ENCODE data around the gene ADNP2.
A peak's percentile ranks its signal among the peaks of the same experiment; 100 is the strongest.

ADNP2 gene

DNA sequence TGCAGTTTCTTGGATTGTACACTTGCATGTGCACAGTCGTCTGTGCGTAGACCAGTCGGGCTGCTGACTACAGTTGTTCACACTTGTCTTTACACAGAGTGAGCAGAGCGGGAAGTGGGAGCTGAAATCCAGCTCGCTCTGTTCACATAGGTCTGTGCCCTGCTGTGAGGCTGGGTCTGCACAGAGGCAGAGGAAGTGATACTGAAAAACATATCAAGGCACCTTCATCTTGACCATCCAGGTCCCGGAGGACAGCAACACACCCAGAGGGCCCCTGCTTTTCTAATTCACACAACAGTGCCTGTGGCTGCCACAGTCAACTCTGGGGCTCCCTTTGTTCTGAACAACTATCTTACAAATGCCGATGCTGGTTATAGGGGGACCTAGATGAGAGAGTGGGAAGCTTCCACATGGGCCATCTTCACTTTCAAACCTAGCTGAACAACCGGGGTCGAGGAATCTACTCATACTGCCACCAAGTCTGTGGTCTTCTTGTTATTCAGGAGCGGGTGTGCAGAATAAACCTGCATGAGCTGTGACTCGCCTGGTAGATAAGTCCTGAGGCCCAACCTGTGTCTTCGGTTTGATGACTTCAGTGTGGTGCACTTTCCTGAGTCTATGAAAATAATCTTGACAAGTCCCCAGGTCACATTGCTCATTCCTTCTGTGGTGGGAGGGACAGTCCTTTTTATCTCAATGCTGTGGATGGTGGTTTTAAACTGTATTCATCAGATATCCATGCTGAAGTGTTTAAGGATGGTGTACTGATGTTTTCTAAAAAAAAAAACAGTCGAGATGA, 3.5 kb upstream of the ADNP2 start:
- DNase-seq (ENCODE audit: low spot score) = no peak

GRCh38 chr18:80106482-80107051, 2.5 kb upstream of the ADNP2 start:
- no peak for DNase-seq (ENCODE audit: low spot score)

DNA sequence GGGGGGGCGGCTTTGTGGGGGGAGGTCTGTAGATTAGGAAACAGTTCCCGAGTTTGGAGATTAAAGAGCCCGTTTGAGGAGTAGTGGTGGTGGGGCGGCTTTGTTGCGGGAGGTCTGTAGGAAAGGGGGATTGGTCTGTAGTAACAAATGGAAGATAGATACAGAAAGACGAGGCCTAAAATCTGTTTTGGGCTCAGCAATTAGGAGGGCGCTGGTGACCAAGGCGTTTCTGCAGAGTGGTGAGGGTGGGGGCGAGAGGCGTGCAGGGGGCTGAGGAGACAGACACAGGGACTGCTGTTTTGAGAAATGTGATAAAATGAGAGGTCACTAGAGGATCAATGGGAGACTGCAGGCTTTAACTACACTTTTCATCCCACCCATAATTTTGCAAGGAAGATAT, 1.6 kb upstream of the ADNP2 start:
- DNase-seq (ENCODE audit: low spot score) = no peak

DNA sequence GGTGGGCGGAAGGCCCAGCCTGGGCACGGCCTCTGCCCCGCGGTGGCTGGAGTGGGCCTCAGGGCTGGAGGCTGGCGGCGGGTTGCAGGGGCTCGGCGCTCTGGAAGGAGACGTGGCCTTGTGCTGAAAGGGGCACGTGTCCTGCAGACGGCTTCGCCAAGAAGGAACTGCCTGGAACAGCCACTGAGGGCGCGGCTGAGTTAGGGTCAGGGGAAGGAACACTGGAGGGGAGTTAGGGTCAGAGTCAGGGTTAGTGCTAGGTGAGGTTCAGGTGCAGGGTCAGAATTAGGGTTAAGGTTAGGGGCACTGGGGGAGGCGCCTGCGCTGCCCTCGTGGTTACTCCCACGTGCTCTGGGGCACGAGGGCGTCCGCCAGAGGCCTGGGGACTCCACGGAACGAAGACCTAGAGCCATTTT, 933 bp upstream of the ADNP2 start:
- no peak for DNase-seq (ENCODE audit: low spot score)

- DNase-seq (ENCODE audit: low spot score) = peak; percentile 64
These were observed 615 bp downstream of the ADNP2 start for GRCh38 chr18:80109676-80110078.

DNA sequence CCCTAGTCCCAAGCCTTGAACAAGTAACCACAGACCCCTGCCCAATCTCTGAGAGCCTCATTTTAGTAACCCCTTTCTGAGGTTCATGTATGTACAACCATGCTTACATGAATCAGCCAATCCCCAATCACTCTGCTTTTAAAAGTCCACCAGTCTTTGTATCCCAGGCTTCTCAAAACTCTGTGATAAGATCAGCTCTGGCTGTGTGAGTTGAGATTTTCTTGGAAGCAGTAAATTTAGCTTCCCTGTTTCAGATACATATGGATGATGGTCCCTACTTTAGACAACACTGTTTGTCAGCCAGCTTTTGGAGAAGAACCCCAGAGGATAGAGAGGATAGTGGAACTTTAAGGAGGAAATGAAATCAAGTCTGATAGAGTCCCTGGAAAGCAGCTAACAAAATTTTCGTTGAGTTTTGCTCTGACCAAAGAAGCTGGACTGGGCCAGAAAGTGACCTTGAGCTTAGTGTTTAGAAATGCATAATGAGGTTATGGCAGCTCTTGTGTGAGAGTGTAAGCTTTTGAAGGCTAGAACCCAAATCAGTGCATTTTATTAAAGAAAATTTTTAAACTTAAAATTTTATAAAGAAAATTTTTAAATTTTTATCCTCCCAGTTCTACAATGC, 3.7 kb downstream of the ADNP2 start:
- no peak for DNase-seq (ENCODE audit: low spot score)

DNA sequence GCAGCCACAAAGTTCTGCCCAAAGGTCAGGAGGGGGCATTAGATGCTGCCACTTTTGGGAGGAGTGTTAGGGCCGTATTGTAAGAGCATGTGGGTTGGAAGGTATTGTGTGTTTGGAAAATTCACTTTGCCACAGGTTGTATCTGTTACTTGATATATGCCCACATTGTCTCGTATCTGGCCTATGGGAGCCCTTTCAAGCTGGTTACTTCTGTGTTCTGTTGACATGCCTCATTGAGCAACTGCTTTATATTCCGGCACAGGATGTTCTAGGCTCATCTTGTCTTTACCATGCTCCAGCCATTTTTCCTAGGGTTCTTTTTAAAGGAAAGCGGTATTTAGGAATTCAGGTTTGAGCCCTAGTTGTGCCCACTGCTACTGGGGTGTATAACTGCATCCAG, 6.0 kb downstream of the ADNP2 start:
- DNase-seq (ENCODE audit: low spot score) = no peak

DNA sequence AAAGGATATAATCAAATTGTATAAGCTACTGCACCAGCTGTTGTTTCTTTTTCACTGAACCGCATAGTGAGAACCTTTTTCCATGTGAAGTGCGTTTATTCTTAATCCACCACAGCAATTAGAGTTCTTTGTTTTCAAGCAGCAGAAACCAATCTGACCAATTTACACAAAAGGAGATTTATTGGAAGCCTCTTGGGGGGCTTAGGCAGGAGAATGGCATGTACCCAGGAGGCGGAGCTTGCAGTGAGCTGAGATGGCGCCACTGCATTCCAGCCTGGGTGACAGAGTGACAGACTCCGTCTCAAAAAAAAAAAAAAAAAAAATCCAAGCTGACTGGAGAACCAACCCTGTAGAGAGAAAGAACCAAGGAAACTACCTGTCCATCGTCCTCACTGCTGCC, 10.0 kb downstream of the ADNP2 start:
- DNase-seq (ENCODE audit: low spot score) = no peak

DNA sequence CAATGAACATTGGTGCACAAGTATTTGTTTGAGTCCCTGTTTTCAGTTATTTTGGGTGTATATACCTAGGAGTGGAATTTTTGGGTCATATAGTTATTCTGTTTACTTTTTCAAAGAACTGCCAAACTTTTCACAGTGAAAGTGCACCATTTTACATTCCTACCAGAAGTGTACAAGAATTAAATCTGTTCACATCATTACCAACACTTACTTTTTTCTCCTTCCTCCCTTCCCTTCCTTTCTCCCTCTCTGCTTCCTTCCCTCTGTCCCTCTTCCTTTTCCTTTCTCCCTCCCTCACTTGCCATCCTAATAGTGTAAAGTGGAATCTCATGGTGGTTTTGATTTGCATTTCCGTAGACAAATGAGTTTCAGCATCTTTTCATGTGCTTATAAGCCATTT, 11.9 kb downstream of the ADNP2 start:
- DNase-seq (ENCODE audit: low spot score) = no peak

DNA sequence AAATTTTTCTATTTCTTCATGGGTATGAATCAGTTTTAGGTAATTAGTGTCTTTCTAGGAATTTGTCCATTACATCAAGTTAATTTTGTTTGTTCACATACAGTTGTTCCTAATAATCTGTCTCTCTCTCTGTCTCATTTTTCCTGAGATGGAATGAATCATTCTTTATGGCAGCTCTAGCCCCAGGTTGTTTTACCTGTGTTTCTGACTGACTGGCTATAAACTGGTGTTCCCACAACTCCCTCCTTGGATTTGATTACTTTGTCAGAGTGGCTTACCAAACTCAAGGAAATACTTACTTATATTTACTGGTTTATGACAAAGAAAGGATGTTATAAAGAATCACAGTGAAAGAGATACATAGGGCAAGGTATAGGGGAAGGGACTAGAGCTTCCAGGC, 15.1 kb downstream of the ADNP2 start:
- DNase-seq (ENCODE audit: low spot score) = no peak

DNA sequence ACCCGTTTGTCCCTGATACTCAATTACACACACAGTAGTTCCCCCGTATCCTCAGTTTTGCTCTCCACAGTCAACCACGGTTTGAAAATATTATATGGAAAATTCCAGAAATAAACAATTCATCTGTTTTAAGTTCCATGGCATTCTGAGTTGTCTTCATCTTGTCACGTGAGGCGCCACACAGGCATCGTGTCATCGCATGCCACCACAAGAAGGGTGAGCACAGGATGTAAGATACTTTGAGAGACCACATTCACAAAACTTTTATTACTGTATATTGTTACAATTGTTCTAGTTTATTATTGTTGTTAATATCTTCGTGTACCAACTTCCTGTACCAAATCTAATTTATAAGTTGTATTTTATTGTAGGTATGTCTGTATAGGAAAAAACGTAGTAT, 17.7 kb downstream of the ADNP2 start:
- no peak for DNase-seq (ENCODE audit: low spot score)

DNA sequence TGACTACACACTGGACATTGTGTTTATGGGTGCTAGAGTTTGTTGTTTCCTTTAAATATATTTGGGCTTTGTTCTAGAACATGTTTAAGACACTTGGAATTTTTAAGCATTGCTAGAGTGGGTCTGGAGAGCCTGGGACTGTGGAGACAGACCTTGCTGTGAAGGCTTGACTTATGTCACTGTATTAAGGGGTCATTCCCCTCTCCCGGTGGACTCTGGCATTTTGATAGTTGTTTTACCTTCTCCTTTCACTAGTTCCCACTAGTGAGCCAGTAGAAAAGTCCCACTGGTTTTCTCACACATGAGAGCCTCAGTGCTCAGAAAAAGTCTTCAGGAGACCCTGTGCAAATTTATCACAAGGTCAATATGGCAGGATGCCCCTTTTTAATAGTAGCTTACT, 18.6 kb downstream of the ADNP2 start:
- no peak for DNase-seq (ENCODE audit: low spot score)

- no peak for DNase-seq (ENCODE audit: low spot score)
These were observed 20.8 kb downstream of the ADNP2 start for GRCh38 chr18:80129672-80130367.

DNA sequence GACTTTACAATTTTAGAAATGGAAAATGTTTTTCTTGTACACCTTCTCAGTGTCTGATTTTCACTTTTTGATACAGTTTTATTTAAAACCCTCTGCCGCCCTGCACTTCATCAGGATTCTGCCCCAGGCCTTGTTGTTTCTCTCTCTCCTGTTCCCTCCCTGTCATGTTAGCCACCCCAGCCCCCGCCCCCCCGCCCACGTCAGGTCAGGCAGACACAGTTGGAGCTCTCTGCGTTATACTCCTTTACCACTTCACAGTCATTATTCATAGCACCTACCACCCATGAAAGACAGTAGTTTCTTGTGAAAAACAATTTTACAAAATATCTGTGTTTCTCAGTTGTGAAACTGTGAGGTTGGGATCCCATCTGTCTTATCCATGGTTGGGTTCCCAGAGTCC, 21.5 kb downstream of the ADNP2 start:
- no peak for DNase-seq (ENCODE audit: low spot score)

DNA sequence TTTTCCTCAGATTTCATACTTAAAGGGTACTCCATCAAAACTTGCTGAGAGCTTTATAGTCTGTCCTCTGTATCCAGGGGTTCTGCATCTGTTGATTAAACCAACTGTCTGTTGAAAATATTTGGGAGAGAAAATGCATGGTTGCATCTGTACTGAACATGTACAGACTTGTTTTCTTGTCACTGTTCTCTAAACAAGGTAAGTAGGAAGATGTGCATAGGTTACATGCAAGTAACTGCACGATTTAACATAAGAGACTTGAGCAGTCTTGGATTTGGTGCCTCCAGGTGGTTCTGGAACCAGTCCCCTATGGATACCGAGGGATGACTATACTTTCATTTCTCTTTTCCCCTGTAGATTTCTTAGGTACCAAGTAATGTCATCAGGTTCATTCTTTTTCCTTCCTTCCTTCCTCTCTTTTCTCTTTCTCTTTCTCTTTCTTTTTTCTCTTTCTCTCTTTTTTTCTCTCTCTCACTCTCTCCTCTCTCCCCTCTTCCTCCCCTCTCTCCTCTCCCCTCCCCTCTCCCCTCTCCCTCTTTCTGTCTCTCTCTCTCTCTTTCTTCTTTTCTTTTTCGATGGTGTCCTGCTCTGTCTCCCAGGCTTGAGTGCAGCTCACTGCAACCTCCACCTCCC, 23.2 kb downstream of the ADNP2 start:
- no peak for DNase-seq (ENCODE audit: low spot score)

- no peak for DNase-seq (ENCODE audit: low spot score)
These were observed 24.1 kb downstream of the ADNP2 start for GRCh38 chr18:80133124-80133523.

DNA sequence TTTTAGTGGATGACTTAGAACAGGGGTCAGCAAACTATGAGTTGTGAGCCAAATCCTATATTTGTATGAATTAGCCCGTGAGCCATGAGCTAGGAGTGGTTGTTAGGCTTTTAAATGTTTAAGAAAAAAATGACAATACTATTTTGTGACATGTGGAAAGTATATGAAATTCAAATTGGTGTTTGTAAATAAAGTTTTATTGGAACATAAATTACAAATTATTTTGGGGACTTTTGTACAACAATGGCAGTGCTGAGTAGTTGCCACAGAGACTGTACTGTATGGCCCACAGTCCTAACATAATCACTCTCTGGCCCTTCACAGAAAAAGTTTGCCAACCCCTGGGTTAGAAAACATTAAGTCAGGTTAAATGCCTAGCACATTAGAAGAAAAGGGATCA, 26.1 kb downstream of the ADNP2 start:
- DNase-seq (ENCODE audit: low spot score) = no peak

DNA sequence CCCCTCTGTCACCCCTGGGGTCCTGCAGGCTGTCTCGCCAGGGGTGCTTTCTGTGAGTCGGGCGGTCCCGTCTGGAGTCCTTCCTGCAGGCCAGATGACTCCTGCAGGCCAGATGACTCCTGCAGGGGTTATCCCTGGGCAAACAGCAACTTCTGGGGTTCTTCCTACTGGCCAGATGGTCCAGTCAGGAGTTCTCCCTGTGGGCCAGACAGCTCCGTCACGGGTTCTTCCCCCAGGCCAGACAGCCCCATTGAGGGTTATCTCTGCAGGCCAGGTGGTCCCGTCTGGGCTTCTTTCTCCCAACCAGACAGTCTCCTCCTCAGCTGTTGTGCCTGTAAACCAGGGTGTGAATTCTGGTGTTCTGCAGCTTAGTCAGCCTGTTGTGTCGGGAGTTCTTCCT, 27.6 kb downstream of the ADNP2 start:
- no peak for DNase-seq (ENCODE audit: low spot score)

GRCh38 chr18:80137137-80137536, 28.1 kb downstream of the ADNP2 start:
- no peak for DNase-seq (ENCODE audit: low spot score)

DNA sequence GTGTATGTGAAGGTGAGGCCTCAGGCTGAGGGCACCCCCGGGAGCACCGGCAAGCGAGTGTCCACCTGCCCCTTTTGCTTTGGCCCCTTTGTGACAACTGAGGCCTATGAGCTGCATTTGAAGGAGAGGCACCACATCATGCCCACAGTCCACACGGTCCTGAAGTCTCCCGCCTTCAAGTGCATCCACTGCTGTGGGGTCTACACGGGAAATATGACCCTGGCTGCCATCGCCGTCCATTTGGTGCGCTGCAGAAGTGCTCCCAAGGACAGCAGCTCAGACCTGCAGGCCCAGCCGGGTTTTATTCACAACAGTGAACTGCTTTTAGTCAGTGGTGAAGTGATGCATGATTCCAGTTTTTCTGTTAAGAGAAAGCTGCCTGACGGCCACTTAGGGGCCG, 28.9 kb downstream of the ADNP2 start:
- no peak for DNase-seq (ENCODE audit: low spot score)

DNA sequence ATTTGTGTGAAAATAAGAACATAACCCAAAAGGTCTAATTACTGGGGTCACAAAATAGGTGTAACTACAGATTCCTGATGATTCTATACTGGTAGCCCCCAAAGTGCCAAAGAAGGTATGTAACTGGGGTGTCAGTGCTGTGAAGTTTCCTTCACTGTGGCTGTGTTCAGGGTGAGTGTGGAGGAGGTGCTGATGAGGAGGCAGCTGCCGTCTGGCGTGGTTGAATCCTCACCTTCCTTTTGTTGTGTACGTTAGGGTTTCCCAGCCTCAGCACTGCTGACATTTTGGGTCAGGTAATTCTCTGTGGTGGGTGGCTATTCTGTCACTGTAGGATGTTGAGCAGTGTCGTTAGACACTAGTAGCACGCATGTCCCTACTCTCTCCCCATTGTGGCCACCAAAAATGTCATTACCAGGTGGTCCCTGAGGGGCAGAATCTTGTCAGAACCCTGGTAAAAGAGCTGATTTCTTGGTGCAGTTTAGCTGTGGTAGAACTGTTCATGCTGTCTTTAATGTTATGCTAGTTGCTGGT, 31.5 kb downstream of the ADNP2 start:
- no peak for DNase-seq (ENCODE audit: low spot score)

- DNase-seq (ENCODE audit: low spot score) = peak; percentile 22
These were observed 34.8 kb downstream of the ADNP2 start for GRCh38 chr18:80143881-80144280.

Data from hepatic stellate cell (primary cell).